Liver (tissue), 9 donors: ENCODE data around the gene MEDAG. TPM values are rescaled to one million over a fixed set of nuclear protein-coding genes. Genes with fewer than 3 reads are reported as not detected.

Source experiments
- DNase-seq: peaks from one replicate; pipeline ENCODE4 v3.0.0-alpha.2; 2017; ENCODE audit warnings: low spot score
- H3K27ac ChIP-seq, 2 donors: one replicate each; pipeline ENCODE4 v1.7.0; 2013; ENCODE audit warnings: inconsistent platforms in 2 of 2, low read length in 2 of 2, control low read depth in 1 of 2, low read depth in 1 of 2, mild to moderate bottlenecking in 1 of 2
- H3K27me3 ChIP-seq, 4 donors: one replicate each; pipeline versions ENCODE4 v1.6.1 to v1.7.0; 2013; ENCODE audit warnings: low read length in 3 of 4, inconsistent platforms in 1 of 4, mild to moderate bottlenecking in 1 of 4, moderate library complexity in 1 of 4; ENCODE audit not compliant: control insufficient read depth in 4 of 4, insufficient read depth in 4 of 4
- H3K36me3 ChIP-seq, 4 donors: one replicate each; pipeline versions ENCODE4 v1.6.1 to v1.7.0; 2013; ENCODE audit warnings: low read length in 3 of 4, mild to moderate bottlenecking in 3 of 4, low read depth in 1 of 4, moderate library complexity in 1 of 4; ENCODE audit not compliant: control insufficient read depth in 4 of 4, insufficient read depth in 3 of 4
- H3K4me1 ChIP-seq, 4 donors: one replicate each; pipeline versions ENCODE4 v1.6.1 to v1.7.0; 2013; ENCODE audit warnings: low read length in 3 of 4, mild to moderate bottlenecking in 3 of 4, moderate library complexity in 1 of 4; ENCODE audit not compliant: control insufficient read depth in 4 of 4, insufficient read depth in 4 of 4
- H3K4me3 ChIP-seq, 3 donors: one replicate each; pipeline versions ENCODE4 v1.6.1 to v1.7.0; 2013; ENCODE audit warnings: low read length in 3 of 3, control low read depth in 1 of 3, low read depth in 1 of 3, mild to moderate bottlenecking in 1 of 3
- H3K9ac ChIP-seq, 2 donors: one replicate each; pipeline ENCODE4 v1.7.0; 2013; ENCODE audit warnings: low read length in 2 of 2, mild to moderate bottlenecking in 2 of 2, moderate library complexity in 2 of 2, control low read depth in 1 of 2, low read depth in 1 of 2
- H3K9me3 ChIP-seq, 4 donors: one replicate each; pipeline versions ENCODE4 v1.6.1 to v1.7.0; 2013; ENCODE audit warnings: low read length in 3 of 4; ENCODE audit not compliant: control insufficient read depth in 4 of 4
- ATF3 ChIP-seq: IDR thresholded peaks from 2 replicates; pipeline ENCODE4 v1.6.1; 2016; ENCODE audit warnings: antibody characterized with exemption
- CTCF ChIP-seq: fragments of 150-350 bp; IDR thresholded peaks from 2 replicates; pipeline ENCODE4 v1.5.1; 2017; ENCODE audit warnings: improper control_type of control experiment, low read depth, low read length; ENCODE audit not compliant: missing input control
- FOXA1 ChIP-seq: IDR thresholded peaks from 2 replicates; pipeline ENCODE4 v1.6.1; 2016; ENCODE audit warnings: antibody characterized with exemption
- FOXA2 ChIP-seq: IDR thresholded peaks from 2 replicates; pipeline ENCODE4 v1.6.1; 2016; ENCODE audit warnings: antibody characterized with exemption
- GABPA ChIP-seq, 2 donors: IDR thresholded peaks in 1 of 2; conservative IDR thresholded peaks in 1 of 2; 2 replicates each; pipeline ENCODE4 v1.6.1; 2016; ENCODE audit warnings: antibody characterized with exemption in 2 of 2, mild to moderate bottlenecking in 1 of 2, moderate library complexity in 1 of 2
- HNF4A ChIP-seq, 2 donors: conservative IDR thresholded peaks; 2 replicates each; pipeline ENCODE4 v1.6.1; 2016; ENCODE audit warnings: antibody characterized with exemption in 2 of 2, mild to moderate bottlenecking in 2 of 2
- HNF4G ChIP-seq: IDR thresholded peaks from 2 replicates; pipeline ENCODE4 v1.6.1; 2016; ENCODE audit warnings: antibody characterized with exemption
- JUND ChIP-seq, 2 donors: IDR thresholded peaks; 2 replicates each; pipeline ENCODE4 v1.6.1; 2016; ENCODE audit warnings: antibody characterized with exemption in 2 of 2
- MAX ChIP-seq: IDR thresholded peaks from 2 replicates; pipeline ENCODE4 v1.6.1; 2016; ENCODE audit warnings: antibody characterized with exemption
- NR2F2 ChIP-seq: IDR thresholded peaks from 2 replicates; pipeline ENCODE4 v1.6.1; 2016; ENCODE audit warnings: antibody characterized with exemption
- RAD21 ChIP-seq, 2 donors: IDR thresholded peaks; 2 replicates each; pipeline ENCODE4 v1.6.1; 2016; ENCODE audit warnings: antibody characterized with exemption in 2 of 2, mild to moderate bottlenecking in 2 of 2
- REST ChIP-seq: IDR thresholded peaks from 2 replicates; pipeline ENCODE4 v1.6.1; 2016; ENCODE audit warnings: antibody characterized with exemption, mild to moderate bottlenecking
- RXRA ChIP-seq, 2 donors: IDR thresholded peaks; 2 replicates each; pipeline ENCODE4 v1.6.1; 2017 to 2018; ENCODE audit warnings: antibody characterized with exemption in 2 of 2, mild to moderate bottlenecking in 1 of 2
- SP1 ChIP-seq: IDR thresholded peaks from 2 replicates; pipeline ENCODE4 v1.6.1; 2018; ENCODE audit warnings: antibody characterized with exemption, mild to moderate bottlenecking
- TAF1 ChIP-seq: conservative IDR thresholded peaks from 2 replicates; pipeline ENCODE4 v1.6.1; 2016; ENCODE audit warnings: antibody characterized with exemption, mild to moderate bottlenecking
- YY1 ChIP-seq: IDR thresholded peaks from 2 replicates; pipeline ENCODE4 v1.6.1; 2016; ENCODE audit warnings: antibody characterized with exemption, mild to moderate bottlenecking
- ZBTB33 ChIP-seq: IDR thresholded peaks from 2 replicates; pipeline ENCODE4 v1.6.1; 2016; ENCODE audit warnings: antibody characterized with exemption
- WGBS: extraction: QIAGEN DNeasy Blood & Tissue Kit; methylation state at CpG from one replicate; pipeline ENCODE4 v1.1.7; 2013; 5-methylcytosine and 5-hydroxymethylcytosine counted together
- polyA plus RNA-seq, 2 donors: library from polyadenylated mRNA; stranded (reverse) in 1 of 2; unstranded in 1 of 2; fragments of 200-250 nt in 1 of 2; fragments of >200 nt in 1 of 2; fragmentation: Nextera tagmentation in 1 of 2; extraction: Ambion mirVana in 1 of 2; gene quantifications; one replicate each; pipeline versions ENCODE4 v1.2.1 to v1.2.3, GENCODE V29; 2013 to 2015
- total RNA-seq, 2 donors: library from RNA; depleted of rRNA; stranded (reverse); fragments of >200 nt; gene quantifications; one replicate each; pipeline ENCODE4 v1.2.3, GENCODE V29; 2014
- donor health status: healthy.
- donor health status: healthy.
- donor health status: healthy.
- donor health status: healthy.
- donor health status: healthy.

MEDAG gene
- total and polyA plus RNA-seq, 4 donors: 0.05 to 0.50 (median 0.27) TPM

GRCh38 chr13:30907121-30907861 is 1.2 kb downstream of the MEDAG start:
- WGBS: 58% methylated on average over 10 of the region's 10 CpGs
- Histone ChIP-seq H3K27ac (no peak overlapping the region), H3K4me3 (no peak overlapping the region), H3K4me1 (peaks cover 0 to 7% (median 4%) of the 10 kb centered on the region in 4 donors), H3K36me3 (no peaks in the 10 kb centered on the region), H3K9ac (no peak overlapping the region), H3K9me3 (no peaks in the 10 kb centered on the region), H3K27me3 (peaks cover 0 to 7% (median 2%) of the 10 kb centered on the region in 4 donors)
- DNase-seq: no peak
- no peak for TF ChIP-seq ATF3
- no peak for TF ChIP-seq ZBTB33
- TF ChIP-seq CTCF: no peak
- no peak for TF ChIP-seq HNF4A (conservative IDR thresholded peaks at IDR 0.05)
- no peak for TF ChIP-seq JUND (IDR thresholded peaks at IDR 0.05)
- no peak for TF ChIP-seq GABPA (IDR thresholded peaks at IDR 0.05 in 1 of 2, conservative IDR thresholded peaks at IDR 0.05 in 1 of 2)
- TF ChIP-seq HNF4G: no peak
- no peak for TF ChIP-seq MAX
- no peak for TF ChIP-seq TAF1
- no peak for TF ChIP-seq NR2F2
- TF ChIP-seq YY1: no peak
- no peak for TF ChIP-seq FOXA2
- TF ChIP-seq SP1: no peak
- no peak for TF ChIP-seq RXRA (IDR thresholded peaks at IDR 0.05)
- TF ChIP-seq FOXA1: no peak
- no peak for TF ChIP-seq REST
- TF ChIP-seq RAD21 (IDR thresholded peaks at IDR 0.05): no peak
